Transverse colon (tissue), 4 donors: ENCODE data around the gene FNBP1L. TPM values are rescaled to one million over a fixed set of nuclear protein-coding genes. Genes with fewer than 3 reads are reported as not detected.
"Not testable (repeated sequence)": the region's sequence is repeated elsewhere in the genome, so short reads cannot be mapped to it uniquely, and the experiment has no call there.

Experiments
- DNase-seq: peaks from one replicate; pipeline ENCODE4 v3.0.0-alpha.2; 2019
- H3K27ac ChIP-seq, 4 donors: fragments of 200-600 bp; sonication (generic); 2 replicates each; pipeline ENCODE4 v1.5.1; 2016 to 2018; ENCODE audit warnings: inconsistent platforms in 4 of 4
- H3K27me3 ChIP-seq: fragments of 200-600 bp; sonication (generic); 2 replicates; pipeline ENCODE4 v1.5.1; 2017; ENCODE audit warnings: inconsistent platforms
- H3K36me3 ChIP-seq, 4 donors: fragments of 200-600 bp; sonication (generic); 2 replicates each; pipeline ENCODE4 v1.5.1; 2017 to 2019; ENCODE audit warnings: inconsistent platforms in 4 of 4
- H3K4me1 ChIP-seq, 4 donors: fragments of 200-600 bp; sonication (generic); 2 replicates each; pipeline ENCODE4 v1.5.1; 2017 to 2020; ENCODE audit warnings: inconsistent platforms in 4 of 4
- H3K4me3 ChIP-seq, 4 donors: fragments of 200-600 bp; sonication (generic); 1 replicate in 1 of 4; 2 replicates in 3 of 4; pipeline versions ENCODE4 v1.5.1 to v1.6.1; 2017 to 2019; ENCODE audit warnings: inconsistent platforms in 4 of 4
- H3K9me3 ChIP-seq, 2 donors: fragments of 200-600 bp; sonication (generic); 2 replicates each; pipeline ENCODE4 v1.5.1; 2017 to 2019; ENCODE audit warnings: inconsistent platforms in 2 of 2
- CTCF ChIP-seq, 5 experiments: fragments of 200-600 bp in 3 of 5; fragments of 450-650 bp in 2 of 5; sonication (generic) in 3 of 5; IDR thresholded peaks; 1 replicate in 2 of 5; 2 replicates in 3 of 5; pipeline ENCODE4 v1.5.1; 2016 to 2017; ENCODE audit warnings: antibody characterized with exemption in 5 of 5, inconsistent platforms in 3 of 5, mild to moderate bottlenecking in 2 of 5, moderate library complexity in 1 of 5
- EP300 ChIP-seq: sonication (generic); formaldehyde crosslinking; IDR thresholded peaks from one replicate; pipeline ENCODE4 v1.6.1; 2017; ENCODE audit warnings: antibody characterized with exemption, low read depth
- POLR2A ChIP-seq: fragments of 450-650 bp; IDR thresholded peaks from one replicate; pipeline ENCODE4 v1.6.1; 2016; ENCODE audit warnings: antibody characterized with exemption, mild to moderate bottlenecking, moderate library complexity
- POLR2AphosphoS5 ChIP-seq, 3 donors: sonication (generic); formaldehyde crosslinking; IDR thresholded peaks; one replicate each; pipeline ENCODE4 v1.6.1; 2016; ENCODE audit warnings: antibody characterized with exemption in 3 of 3
- WGBS, 2 donors: methylation state at CpG; one replicate each; pipeline ENCODE4 v1.1.5; 2018; ENCODE audit warnings: low coverage in 1 of 2; 5-methylcytosine and 5-hydroxymethylcytosine counted together
- in situ Hi-C, 4 donors: fragments of 200-750 bp; cut with MboI; loops; one replicate each; pipeline versions ENCODE4 v1.15.0 to v1.15.1; 2017; ENCODE audit warnings: low sequenced_read_pairs in 3 of 4, low pct_ligation_motif_present in 1 of 4, low pct_unique_long_range_greater_than_20kb in 1 of 4
- intact Hi-C: fragments of 100-400 bp; cut with DNase I; formaldehyde crosslinking; loops from one replicate; pipeline ENCODE4 v1.15.1; 2023; ENCODE audit warnings: low total_unique reads
- total RNA-seq, 4 donors: library from RNA; depleted of rRNA; stranded (reverse); fragments of >200 nt; gene quantifications; one replicate each; pipeline ENCODE4 v1.1.0, GENCODE V29; 2016

The FNBP1L gene
- total RNA-seq, 4 donors from 2014 or later, result 31.0 to 69.4 (median 49.0) TPM

- no peaks in the 10 kb centered on the region for H3K27me3 ChIP-seq
- TF ChIP-seq EP300, result no peak
- TF ChIP-seq POLR2AphosphoS5 (IDR thresholded peaks at IDR 0.05), result no peak
- TF ChIP-seq CTCF (IDR thresholded peaks at IDR 0.05), result no peak
- no peak for TF ChIP-seq POLR2A
- DNase-seq, result no peak
- H3K4me3 ChIP-seq, result no peak overlapping the region
- no peaks in the 10 kb centered on the region for H3K9me3 ChIP-seq
- intact Hi-C loops, result loop anchor here (10.0 kb wide), 1 partner anchor 1693 kb away; no protein-coding TSS in a partner anchor
- WGBS, 2 donors, result 88 to 90% methylated on average over 5 of the region's 5 CpGs
- H3K27ac ChIP-seq, result no peak overlapping the region
- in situ Hi-C loops, result no loop called here
- H3K4me1 ChIP-seq, result peaks cover 10 to 44% (median 23%) of the 10 kb centered on the region in 4 donors
- no peaks in the 10 kb centered on the region for H3K36me3 ChIP-seq
Observed at GRCh38 chr1:93587354-93587753, 139.4 kb downstream of the FNBP1L start.

GRCh38 chr1:93588206-93588605 is 140.3 kb downstream of the FNBP1L start:
- no peak for TF ChIP-seq CTCF (IDR thresholded peaks at IDR 0.05)
- TF ChIP-seq EP300, result no peak
- no peaks in the 10 kb centered on the region for H3K36me3 ChIP-seq
- WGBS, 2 donors, result 67 to 88% methylated on average over 5 to 6 of the region's 6 CpGs
- DNase-seq, result no peak
- peaks cover 13 to 45% (median 27%) of the 10 kb centered on the region in 4 donors for H3K4me1 ChIP-seq
- H3K4me3 ChIP-seq, result no peak overlapping the region
- intact Hi-C loops (loop anchor here (10.0 kb wide), 1 partner anchor 1693 kb away; no protein-coding TSS in a partner anchor), in situ Hi-C loops (no loop called here)
- H3K27ac ChIP-seq, result no peak overlapping the region
- no peaks in the 10 kb centered on the region for H3K9me3 ChIP-seq
- H3K27me3 ChIP-seq, result no peaks in the 10 kb centered on the region

- Histone ChIP-seq H3K9me3 (no peaks in the 10 kb centered on the region), H3K27me3 (no peaks in the 10 kb centered on the region), H3K36me3 (no peaks in the 10 kb centered on the region), H3K4me3 (no peak overlapping the region), H3K4me1 (peaks cover 16 to 45% (median 28%) of the 10 kb centered on the region in 4 donors), H3K27ac (no peak overlapping the region)
- intact Hi-C loops (loop anchor here (10.0 kb wide), 1 partner anchor 1694 kb away; no protein-coding TSS in a partner anchor), in situ Hi-C loops (no loop called here)
- WGBS, 2 donors, result 99% methylated on average over 20 of the region's 20 CpGs; no CpG with 5 or more reads in 1 of the 2 donors
- no peak for DNase-seq
- no peak for TF ChIP-seq CTCF (IDR thresholded peaks at IDR 0.05)
- no peak for TF ChIP-seq POLR2A
- no peak for TF ChIP-seq EP300
- TF ChIP-seq POLR2AphosphoS5 (IDR thresholded peaks at IDR 0.05), result no peak
Observed at GRCh38 chr1:93588955-93589354, 141.0 kb downstream of the FNBP1L start.

- intact Hi-C loops, in situ Hi-C loops, H3K36me3 ChIP-seq, H3K9me3 ChIP-seq, H3K27me3 ChIP-seq, H3K4me3 ChIP-seq, DNase-seq: not testable (repeated sequence)
- H3K4me1 ChIP-seq, result peaks cover 18 to 39% (median 26%) of the 10 kb centered on the region in 4 donors
- H3K27ac ChIP-seq, result peak overlapping the region; percentile 83 to 92 (median 88)
- 40 to 50% methylated on average over 1 to 3 of the region's 3 CpGs for WGBS, 2 donors
Observed at GRCh38 chr1:93591291-93591675, 143.4 kb downstream of the FNBP1L start.
